Activated T-cell treated with anti-CD3 and anti-CD28 coated beads, Interleukin-2, amount 50 U/mL, for 24 hours (primary cell): Measurements from ENCODE around the gene CCDC106.

ENCODE experiments used
- DNase-seq: peaks from one replicate; pipeline ENCODE4 v3.0.0-alpha.2; 2020
- H3K27ac Mint-ChIP-seq: 2 replicates; pipeline ENCODE4 v1.8.0; 2020; ENCODE audit warnings: mild to moderate bottlenecking, mixed read lengths
- H3K27me3 Mint-ChIP-seq: 2 replicates; pipeline ENCODE4 v1.8.0; 2020; ENCODE audit warnings: mixed read lengths
- H3K36me3 Mint-ChIP-seq: 2 replicates; pipeline ENCODE4 v1.8.0; 2020; ENCODE audit warnings: low read depth, mixed read lengths
- H3K4me1 Mint-ChIP-seq: 2 replicates; pipeline ENCODE4 v1.8.0; 2020; ENCODE audit warnings: low read depth, mixed read lengths
- H3K4me3 Mint-ChIP-seq: 2 replicates; pipeline ENCODE4 v1.8.0; 2020; ENCODE audit warnings: mild to moderate bottlenecking, moderate library complexity, mixed read lengths
- H3K9me3 Mint-ChIP-seq: 2 replicates; pipeline ENCODE4 v1.8.0; 2020; ENCODE audit warnings: mixed read lengths

The CCDC106 gene

DNA sequence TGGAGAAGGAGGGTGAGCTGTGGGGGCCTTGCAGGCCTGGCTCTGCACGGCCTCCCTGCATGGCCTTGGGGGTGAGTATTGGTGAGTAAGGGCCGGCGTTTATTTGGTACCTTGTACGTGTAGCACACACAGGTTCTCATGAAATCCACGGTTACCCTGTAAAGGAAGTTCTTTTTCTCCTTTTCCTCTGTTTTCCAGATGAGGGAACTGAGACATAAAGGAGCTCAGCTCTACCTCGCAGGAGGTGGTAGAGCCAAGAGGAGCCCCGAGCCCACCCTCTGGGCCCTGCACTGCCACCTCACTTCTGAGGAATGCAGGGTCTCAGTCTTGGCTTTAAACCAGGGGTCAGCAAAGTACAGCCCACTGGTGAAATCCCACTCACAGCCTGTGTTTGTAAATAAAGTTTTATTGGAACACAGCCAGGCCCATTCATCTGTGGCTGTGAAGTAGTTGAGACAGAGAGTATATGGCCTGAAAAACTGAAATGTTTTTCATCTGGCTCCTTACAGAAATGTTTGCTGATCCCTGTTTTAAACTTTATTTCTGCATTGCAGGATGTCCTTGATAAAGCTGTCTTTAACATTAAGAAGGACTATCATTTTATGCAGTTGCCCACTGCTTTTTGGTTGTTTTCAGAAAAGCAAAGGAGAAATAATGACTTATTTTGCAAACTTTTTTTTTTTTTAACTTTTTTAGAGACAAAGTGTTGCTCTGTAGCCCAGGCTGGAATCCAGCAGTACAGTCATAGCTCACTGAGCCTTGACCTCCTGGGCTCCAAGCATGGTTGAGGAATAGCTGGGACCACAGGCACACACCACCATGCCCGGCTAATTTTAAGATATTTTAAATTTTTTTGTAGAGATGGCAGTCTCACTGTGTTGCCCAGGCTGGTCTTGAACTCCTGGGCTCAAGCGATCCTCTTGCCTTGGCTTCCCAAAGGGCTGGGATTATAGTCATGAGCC is 33.4 kb downstream of the CCDC106 start:
- peaks cover 94% of the 10 kb centered on the region for H3K36me3 Mint-ChIP-seq
- no peak overlapping the region for H3K4me3 Mint-ChIP-seq

DNA sequence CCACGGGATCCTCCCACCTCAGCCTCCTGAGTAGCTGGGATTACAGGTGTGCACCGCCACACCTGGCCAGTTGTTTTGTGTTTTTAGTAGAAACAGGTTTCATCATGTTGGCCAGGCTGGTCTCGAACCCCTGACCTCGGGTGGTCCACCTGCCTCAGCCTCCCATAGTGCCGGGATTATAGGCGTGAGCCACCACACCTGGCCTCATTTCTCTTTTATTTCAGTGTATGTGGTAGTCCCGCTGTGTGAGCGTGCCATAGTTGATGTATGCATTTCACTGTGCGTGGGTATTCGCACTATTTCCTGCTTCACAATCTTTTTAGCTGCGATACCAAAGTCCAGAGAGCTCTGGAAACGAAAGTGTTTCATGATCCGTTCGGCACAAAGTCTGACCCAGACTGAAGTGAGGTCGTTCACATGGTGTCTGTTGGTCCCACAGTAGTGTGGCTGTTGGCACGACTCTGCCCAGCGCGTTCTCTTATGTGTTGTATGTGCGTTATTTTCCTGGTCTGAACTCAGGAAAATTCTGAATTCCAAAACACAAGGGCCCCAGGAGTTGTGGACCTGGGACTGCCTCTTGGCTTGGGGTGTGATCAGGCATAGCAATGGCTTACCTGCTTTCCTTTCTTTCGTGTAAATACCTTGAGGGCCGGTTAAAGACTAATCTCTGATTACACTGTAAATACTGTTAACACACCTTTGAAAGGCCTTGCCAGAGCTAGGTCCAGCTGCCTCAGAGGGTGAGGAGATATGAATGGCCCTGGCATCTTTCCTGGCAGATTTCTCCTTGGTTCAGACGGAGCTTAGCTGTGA is 35.6 kb downstream of the CCDC106 start:
- Mint-ChIP-seq H3K27me3 (no peaks in the 10 kb centered on the region), H3K36me3 (peaks cover 86% of the 10 kb centered on the region), H3K27ac (peak overlapping the region; percentile 30), H3K9me3 (no peaks in the 10 kb centered on the region), H3K4me3 (no peak overlapping the region), H3K4me1 (peaks cover 40% of the 10 kb centered on the region)
- no peak for DNase-seq

More for the DNA sequence above, 33.4 kb downstream of the CCDC106 start:
- Mint-ChIP-seq H3K9me3 (no peaks in the 10 kb centered on the region), H3K27me3 (no peaks in the 10 kb centered on the region), H3K4me1 (peaks cover 61% of the 10 kb centered on the region), H3K27ac (no peak overlapping the region)
- DNase-seq: no peak

DNA sequence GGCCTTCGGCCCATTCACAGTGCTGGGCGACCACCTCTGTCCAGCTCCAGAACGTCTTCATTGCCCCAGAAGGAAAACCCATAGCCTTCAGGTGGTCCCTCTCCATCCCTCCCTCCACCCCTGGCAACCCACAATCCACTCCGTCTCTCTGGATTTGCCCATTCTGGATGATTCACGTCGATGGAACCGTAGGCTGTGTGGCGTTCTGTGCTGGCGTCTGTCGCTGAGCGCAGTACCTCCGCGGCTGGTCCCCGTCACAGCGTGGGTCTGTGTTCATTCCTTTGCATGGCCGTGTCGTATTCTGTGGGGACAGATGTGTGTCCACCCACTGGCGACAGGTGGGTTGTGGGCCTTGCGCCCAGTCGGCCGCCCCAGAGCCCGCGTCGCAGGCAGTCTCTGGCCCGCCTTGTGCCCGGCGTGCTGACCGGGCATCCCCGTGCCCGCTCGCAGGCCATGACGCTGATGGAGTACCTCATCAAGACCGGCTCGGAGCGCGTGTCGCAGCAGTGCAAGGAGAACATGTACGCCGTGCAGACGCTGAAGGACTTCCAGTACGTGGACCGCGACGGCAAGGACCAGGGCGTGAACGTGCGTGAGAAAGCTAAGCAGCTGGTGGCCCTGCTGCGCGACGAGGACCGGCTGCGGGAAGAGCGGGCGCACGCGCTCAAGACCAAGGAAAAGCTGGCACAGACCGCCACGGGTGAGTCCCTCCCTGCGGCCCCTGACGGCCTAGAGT is 37.1 kb downstream of the CCDC106 start:
- Mint-ChIP-seq H3K4me3 (no peak overlapping the region), H3K36me3 (peaks cover 85% of the 10 kb centered on the region), H3K4me1 (peaks cover 25% of the 10 kb centered on the region), H3K9me3 (no peaks in the 10 kb centered on the region), H3K27me3 (no peaks in the 10 kb centered on the region), H3K27ac (no peak overlapping the region)
- no peak for DNase-seq

DNA sequence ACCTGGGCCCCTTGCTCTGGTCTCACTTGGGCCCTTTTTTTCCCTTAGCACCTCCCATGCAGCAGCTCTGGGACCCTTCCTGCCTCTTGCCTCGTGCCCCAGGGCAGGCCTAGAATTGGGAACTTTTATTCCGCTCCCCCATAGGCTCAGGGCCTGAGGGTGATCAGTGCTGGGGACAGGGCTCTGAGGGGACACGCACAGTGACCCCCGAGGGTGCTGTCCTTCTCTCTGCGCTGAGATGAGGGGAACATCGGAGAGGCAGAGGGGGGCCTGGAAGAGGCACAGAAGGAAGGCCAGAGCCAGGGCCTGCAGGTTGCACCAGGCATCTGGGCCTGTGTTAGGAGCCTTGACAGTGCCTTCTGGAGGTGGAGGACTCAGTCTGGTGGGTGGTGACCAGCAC is 37.8 kb downstream of the CCDC106 start:
- Mint-ChIP-seq H3K27ac (peak overlapping the region; percentile 59), H3K4me1 (peaks cover 18% of the 10 kb centered on the region), H3K9me3 (no peaks in the 10 kb centered on the region), H3K4me3 (no peak overlapping the region), H3K36me3 (peaks cover 85% of the 10 kb centered on the region), H3K27me3 (no peaks in the 10 kb centered on the region)
- DNase-seq: no peak

DNA sequence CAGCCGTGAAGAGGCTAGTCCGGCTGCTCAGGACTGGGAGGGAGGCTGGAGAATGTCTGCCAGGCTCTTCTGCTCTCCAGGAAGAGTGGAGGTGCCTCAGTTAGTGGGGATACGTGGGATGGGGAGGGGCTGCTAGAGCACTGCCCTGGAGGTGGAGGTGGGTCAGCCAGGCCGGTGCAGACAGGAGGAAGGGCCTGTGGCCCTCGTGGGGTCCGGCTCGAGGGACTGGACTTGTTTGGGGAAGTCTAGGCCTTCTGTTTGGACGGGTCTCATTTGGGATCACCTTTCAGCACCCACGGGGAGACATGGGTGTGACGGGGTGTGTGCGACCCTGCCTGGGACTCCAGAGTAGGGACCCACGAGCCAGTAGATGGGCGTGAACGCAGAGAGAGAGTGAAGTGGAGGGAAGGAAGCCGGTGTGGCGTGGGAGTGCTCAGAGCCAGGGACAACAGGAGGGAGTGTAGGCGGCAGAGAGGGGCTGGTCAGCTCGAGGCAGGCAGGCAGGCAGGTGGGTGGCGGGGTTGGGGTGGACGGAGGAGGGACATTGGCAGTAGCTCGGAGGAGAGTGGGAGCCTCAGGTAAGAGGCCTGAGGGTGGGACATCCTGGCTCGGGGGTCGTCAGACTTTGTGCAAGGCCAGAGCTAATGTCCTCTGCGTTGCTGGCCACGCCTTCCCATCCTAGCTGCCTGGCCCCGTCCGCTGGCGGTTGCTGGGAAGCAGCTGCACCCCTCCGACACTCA is 38.5 kb downstream of the CCDC106 start:
- peak overlapping the region; percentile 59 for H3K27ac Mint-ChIP-seq

DNA sequence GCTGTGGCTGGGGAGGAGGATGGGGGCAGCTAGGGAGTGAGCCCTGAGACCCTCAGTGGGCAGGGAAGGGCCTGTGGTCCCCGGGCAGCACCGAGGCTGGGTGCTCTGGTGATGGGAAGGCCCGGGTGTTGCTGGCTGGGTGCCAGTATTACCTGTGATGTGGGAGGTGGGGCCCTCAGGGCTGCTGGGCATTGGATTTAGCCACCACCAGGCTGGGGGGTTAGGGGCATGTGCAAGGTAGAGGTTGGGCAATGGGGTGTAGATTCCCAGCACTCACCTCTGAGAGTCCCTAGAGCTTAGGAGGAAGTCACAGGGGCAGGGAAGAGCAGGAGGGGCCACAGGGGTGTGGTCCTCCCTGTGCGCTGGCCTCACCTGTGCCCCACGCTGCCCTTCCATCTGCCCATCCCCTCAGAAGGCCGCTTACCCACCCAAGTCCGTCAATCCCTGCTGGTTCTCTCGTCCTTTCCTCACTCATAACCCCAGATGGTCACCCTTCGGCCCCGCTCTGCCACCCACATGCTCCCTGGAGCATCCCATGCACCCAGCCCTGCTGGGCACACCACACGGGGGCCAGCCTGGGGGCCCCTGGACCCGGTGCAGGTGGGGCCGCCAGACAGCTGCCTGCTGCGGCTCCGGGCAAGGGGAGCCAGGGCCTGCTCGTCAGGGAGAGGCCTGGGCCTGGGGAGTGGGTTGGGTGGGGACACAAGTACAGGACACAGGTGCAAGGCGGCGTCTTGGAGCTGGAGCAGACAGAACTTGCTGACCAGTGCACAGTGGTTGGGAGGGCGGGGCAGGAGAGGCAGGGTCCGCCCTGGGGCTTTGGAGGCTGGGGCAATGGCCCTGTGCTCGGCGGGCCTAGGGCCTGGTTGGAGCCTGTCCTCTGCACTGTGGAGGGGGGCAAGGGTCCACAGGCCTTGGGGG is 39.5 kb downstream of the CCDC106 start:
- no peak for DNase-seq
- Mint-ChIP-seq H3K9me3 (no peaks in the 10 kb centered on the region), H3K36me3 (peaks cover 77% of the 10 kb centered on the region), H3K27me3 (no peaks in the 10 kb centered on the region), H3K4me1 (peaks cover 15% of the 10 kb centered on the region), H3K4me3 (no peak overlapping the region), H3K27ac (peak overlapping the region; percentile 44)

More for the DNA sequence above, 38.5 kb downstream of the CCDC106 start:
- Mint-ChIP-seq H3K4me3 (no peak overlapping the region), H3K36me3 (peaks cover 83% of the 10 kb centered on the region), H3K4me1 (peaks cover 15% of the 10 kb centered on the region), H3K9me3 (no peaks in the 10 kb centered on the region), H3K27me3 (no peaks in the 10 kb centered on the region)
- DNase-seq: no peak

DNA sequence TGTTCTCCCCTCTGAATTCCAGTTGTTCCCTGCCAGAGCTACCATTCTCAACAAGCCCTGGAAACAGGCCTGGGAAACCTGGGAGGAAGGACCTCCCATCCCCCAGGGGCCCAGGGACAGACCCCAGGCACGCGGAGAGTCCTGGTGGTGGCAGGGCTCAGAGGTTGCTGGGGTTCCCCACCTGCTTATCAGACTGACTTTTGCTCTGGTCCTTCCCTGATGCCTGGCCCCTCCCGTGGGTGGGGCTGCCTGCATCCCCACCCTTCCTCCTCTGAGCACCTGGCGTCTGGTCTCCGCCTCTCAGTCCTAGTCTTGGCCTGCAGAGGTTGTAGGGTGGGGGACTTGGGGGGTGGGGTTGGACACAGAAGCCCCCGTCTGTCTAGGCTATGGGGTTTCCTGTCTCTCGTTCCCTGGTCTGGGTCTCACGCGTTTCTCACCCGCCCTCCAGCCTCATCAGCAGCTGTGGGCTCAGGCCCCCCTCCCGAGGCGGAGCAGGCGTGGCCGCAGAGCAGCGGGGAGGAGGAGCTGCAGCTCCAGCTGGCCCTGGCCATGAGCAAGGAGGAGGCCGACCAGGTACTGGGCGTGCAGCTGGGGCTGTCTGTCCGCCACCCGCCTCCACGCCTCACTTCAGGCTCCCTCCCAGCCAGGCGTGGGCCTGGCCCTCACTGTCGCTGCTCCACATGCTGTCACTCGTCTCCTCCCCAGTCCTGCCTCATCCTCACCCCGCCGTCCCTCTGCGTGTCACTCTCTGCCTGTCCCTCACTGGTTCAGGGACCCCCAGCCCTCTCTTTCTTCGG is 40.6 kb downstream of the CCDC106 start:
- Mint-ChIP-seq H3K4me1 (peaks cover 13% of the 10 kb centered on the region), H3K9me3 (no peaks in the 10 kb centered on the region), H3K36me3 (peaks cover 80% of the 10 kb centered on the region), H3K27me3 (no peaks in the 10 kb centered on the region), H3K4me3 (no peak overlapping the region), H3K27ac (peak overlapping the region; percentile 44)
- DNase-seq: no peak

DNA sequence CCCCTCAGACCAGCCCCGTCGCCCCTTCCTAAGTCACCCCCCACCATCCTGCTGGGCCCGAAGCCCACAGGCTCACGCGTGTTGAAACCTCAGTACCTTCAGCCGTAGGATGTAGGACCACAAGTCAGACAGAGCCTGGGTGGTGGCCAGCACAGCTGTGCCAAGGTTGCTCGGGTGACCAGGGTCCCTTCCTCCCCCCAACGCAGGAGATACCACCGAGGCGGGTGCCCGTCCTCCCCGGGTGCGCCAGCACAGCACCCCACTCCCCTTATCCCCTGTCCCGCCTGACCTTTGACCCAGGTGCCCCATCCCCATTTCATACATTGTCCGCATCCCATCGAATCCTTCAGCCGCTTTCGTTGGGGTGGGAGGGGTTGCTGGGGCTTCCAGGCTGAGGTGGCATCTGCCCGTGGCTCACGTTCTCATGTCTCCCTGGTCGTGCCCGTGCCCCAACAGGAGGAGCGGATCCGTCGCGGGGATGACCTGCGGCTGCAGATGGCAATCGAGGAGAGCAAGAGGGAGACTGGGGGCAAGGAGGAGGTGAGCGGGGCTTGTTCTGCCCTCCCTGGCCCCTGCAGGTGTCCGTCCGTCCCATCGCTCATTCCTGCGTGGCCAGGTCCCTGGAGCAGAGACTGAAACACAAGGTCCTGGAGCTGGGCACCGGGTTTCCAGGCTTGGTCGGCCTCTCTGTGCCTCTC is 41.5 kb downstream of the CCDC106 start:
- Mint-ChIP-seq H3K9me3 (no peaks in the 10 kb centered on the region), H3K27me3 (no peaks in the 10 kb centered on the region), H3K4me3 (no peak overlapping the region), H3K27ac (peak overlapping the region; percentile 44), H3K4me1 (peaks cover 10% of the 10 kb centered on the region), H3K36me3 (peaks cover 80% of the 10 kb centered on the region)
- DNase-seq: no peak

DNA sequence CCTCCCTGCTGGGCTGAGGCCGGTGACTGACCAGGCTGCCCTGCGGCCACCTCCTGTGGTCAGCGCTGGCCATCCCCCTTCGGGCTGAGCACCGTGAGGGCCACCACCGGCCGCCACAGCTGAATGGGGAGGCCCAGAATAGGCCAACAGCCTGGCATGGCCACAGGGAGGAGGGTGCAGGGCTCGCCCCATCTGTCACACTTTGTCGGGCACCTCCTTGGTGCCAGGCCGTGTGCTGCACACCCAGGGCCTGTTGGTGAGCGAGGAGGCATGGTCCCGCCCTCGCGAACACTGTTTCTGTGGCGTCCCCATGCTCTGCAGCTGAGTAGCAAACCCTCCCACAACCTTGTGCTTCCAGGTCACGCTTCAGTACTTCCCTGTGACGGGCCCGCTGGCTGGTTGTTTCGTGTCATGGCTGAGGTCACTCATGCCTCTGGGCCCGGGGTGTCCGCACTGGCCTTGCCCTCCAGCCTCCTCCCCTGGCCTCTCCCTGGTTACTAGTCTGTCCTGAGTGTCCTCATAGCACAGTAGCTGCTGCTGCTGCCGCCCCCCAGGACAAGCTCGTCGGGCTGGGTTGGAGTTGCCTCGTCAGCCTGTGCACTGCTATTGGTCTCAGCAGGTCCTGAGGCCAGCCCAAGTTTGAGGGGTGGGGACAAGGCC is 42.2 kb downstream of the CCDC106 start:
- no peak for DNase-seq
- Mint-ChIP-seq H3K4me3 (no peak overlapping the region), H3K36me3 (peaks cover 78% of the 10 kb centered on the region), H3K4me1 (peaks cover 9% of the 10 kb centered on the region), H3K9me3 (no peaks in the 10 kb centered on the region), H3K27ac (no peak overlapping the region), H3K27me3 (no peaks in the 10 kb centered on the region)

DNA sequence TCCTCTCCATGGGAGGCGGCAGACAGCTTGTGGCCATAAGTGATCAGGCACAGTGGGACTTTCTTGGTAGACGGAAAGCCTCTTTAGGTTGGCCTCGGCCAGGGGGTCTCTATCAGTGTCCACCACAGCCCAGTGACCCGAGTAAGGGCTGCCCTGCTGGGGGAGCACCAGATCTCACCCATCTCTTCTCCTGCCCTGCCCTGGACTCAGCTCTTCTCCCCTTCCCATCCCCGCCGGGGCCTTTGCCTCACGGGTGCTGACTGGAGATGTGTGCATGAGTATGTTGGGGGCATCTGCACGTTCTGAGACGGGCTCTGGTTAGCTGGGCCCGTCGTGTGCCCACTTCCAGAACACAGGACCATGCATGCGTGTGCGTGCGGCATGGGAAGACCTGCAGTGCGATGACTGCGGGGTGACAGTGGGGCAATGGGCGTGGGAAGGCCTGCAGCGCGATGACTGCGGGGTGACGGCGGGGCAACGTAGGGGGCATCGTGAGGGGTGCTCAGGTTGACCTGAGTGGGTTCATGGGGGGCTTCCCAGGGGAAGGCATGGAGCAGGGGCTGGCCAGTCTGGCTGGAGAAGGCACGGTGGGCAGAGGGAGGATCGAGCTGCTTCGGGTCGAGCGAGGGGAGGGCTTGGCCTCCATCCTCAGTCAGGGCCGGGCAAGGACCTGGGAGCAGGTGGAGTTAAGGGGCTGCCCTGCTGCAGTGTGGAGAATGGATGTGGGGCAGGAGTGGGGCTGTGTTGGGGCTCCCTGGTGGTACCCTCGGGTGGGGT is 42.9 kb downstream of the CCDC106 start:
- peaks cover 6% of the 10 kb centered on the region for H3K4me1 Mint-ChIP-seq
- H3K36me3 Mint-ChIP-seq: peaks cover 78% of the 10 kb centered on the region
- DNase-seq: no peak
- no peaks in the 10 kb centered on the region for H3K9me3 Mint-ChIP-seq
- H3K4me3 Mint-ChIP-seq: no peak overlapping the region
- no peaks in the 10 kb centered on the region for H3K27me3 Mint-ChIP-seq
- peak overlapping the region; percentile 22 for H3K27ac Mint-ChIP-seq
